ENCODE measurements around the gene SLC22A6. TPM values are rescaled to one million over a fixed set of nuclear protein-coding genes. Genes with fewer than 3 reads are reported as not detected.
"Not testable (repeated sequence)": the region's sequence is repeated elsewhere in the genome, so short reads cannot be mapped to it uniquely, and the experiment has no call there.

Gene SLC22A6
- polyA plus RNA-seq, 2 donors, result not detected

GRCh38 chr11:62945538-62945937, 39.2 kb downstream of the SLC22A6 start:
- not testable (repeated sequence) for H3K4me1 ChIP-seq (ENCODE audit: control insufficient read depth in 2 of 2, insufficient read depth in 2 of 2, low read length in 1 of 2); H3K27ac ChIP-seq (ENCODE audit: low read depth in 2 of 2, low read length in 1 of 2); H3K9me3 ChIP-seq (ENCODE audit: control insufficient read depth in 2 of 2, insufficient read depth in 1 of 2, low read depth in 1 of 2, low read length in 1 of 2); H3K27me3 ChIP-seq (ENCODE audit: control insufficient read depth in 1 of 2, insufficient read depth in 2 of 2, low read length in 2 of 2); H3K4me3 ChIP-seq (ENCODE audit: low read depth in 1 of 2, low read length in 2 of 2); H3K36me3 ChIP-seq (ENCODE audit: control insufficient read depth in 2 of 2, insufficient read depth in 2 of 2, low read length in 1 of 2)
- 93 to 96% methylated on average over 10 of the region's 10 CpGs for WGBS, 2 donors

GRCh38 chr11:62937528-62937927, 47.2 kb downstream of the SLC22A6 start:
- H3K4me1 ChIP-seq (ENCODE audit: control insufficient read depth in 2 of 2, insufficient read depth in 2 of 2, low read length in 1 of 2); H3K9me3 ChIP-seq (ENCODE audit: control insufficient read depth in 2 of 2, insufficient read depth in 1 of 2, low read depth in 1 of 2, low read length in 1 of 2); H3K27ac ChIP-seq (ENCODE audit: low read depth in 2 of 2, low read length in 1 of 2); H3K36me3 ChIP-seq (ENCODE audit: control insufficient read depth in 2 of 2, insufficient read depth in 2 of 2, low read length in 1 of 2); H3K27me3 ChIP-seq (ENCODE audit: control insufficient read depth in 1 of 2, insufficient read depth in 2 of 2, low read length in 2 of 2); H3K4me3 ChIP-seq (ENCODE audit: low read depth in 1 of 2, low read length in 2 of 2): not testable (repeated sequence)
- 83 to 87% methylated on average over 2 of the region's 2 CpGs for WGBS, 2 donors

GRCh38 chr11:62934496-62934785, 50.3 kb downstream of the SLC22A6 start:
- WGBS, 2 donors, result 18 to 31% methylated on average over 1 of the region's 1 CpG
- Histone ChIP-seq H3K27ac (ENCODE audit: low read depth in 2 of 2, low read length in 1 of 2) (no peak overlapping the region), H3K4me1 (ENCODE audit: control insufficient read depth in 2 of 2, insufficient read depth in 2 of 2, low read length in 1 of 2) (no peaks in the 10 kb centered on the region), H3K4me3 (ENCODE audit: low read depth in 1 of 2, low read length in 2 of 2) (no peak overlapping the region), H3K36me3 (ENCODE audit: control insufficient read depth in 2 of 2, insufficient read depth in 2 of 2, low read length in 1 of 2) (no peaks in the 10 kb centered on the region), H3K27me3 (ENCODE audit: control insufficient read depth in 1 of 2, insufficient read depth in 2 of 2, low read length in 2 of 2) (no peaks in the 10 kb centered on the region), H3K9me3 (ENCODE audit: control insufficient read depth in 2 of 2, insufficient read depth in 1 of 2, low read depth in 1 of 2, low read length in 1 of 2) (no peaks in the 10 kb centered on the region)

GRCh38 chr11:62933750-62934495, 50.8 kb downstream of the SLC22A6 start:
- no peaks in the 10 kb centered on the region for H3K4me1 ChIP-seq (ENCODE audit: control insufficient read depth in 2 of 2, insufficient read depth in 2 of 2, low read length in 1 of 2)
- H3K9me3 ChIP-seq (ENCODE audit: control insufficient read depth in 2 of 2, insufficient read depth in 1 of 2, low read depth in 1 of 2, low read length in 1 of 2), result no peaks in the 10 kb centered on the region
- no peak overlapping the region for H3K27ac ChIP-seq (ENCODE audit: low read depth in 2 of 2, low read length in 1 of 2)
- WGBS, 2 donors, result 89 to 90% methylated on average over 5 of the region's 5 CpGs
- no peak overlapping the region for H3K4me3 ChIP-seq (ENCODE audit: low read depth in 1 of 2, low read length in 2 of 2)
- no peaks in the 10 kb centered on the region for H3K27me3 ChIP-seq (ENCODE audit: control insufficient read depth in 1 of 2, insufficient read depth in 2 of 2, low read length in 2 of 2)
- no peaks in the 10 kb centered on the region for H3K36me3 ChIP-seq (ENCODE audit: control insufficient read depth in 2 of 2, insufficient read depth in 2 of 2, low read length in 1 of 2)

- no peaks in the 10 kb centered on the region for H3K4me1 ChIP-seq (ENCODE audit: control insufficient read depth in 2 of 2, insufficient read depth in 2 of 2, low read length in 1 of 2)
- H3K27ac ChIP-seq (ENCODE audit: low read depth in 2 of 2, low read length in 1 of 2), result no peak overlapping the region
- 80 to 81% methylated on average over 13 of the region's 13 CpGs for WGBS, 2 donors
- H3K4me3 ChIP-seq (ENCODE audit: low read depth in 1 of 2, low read length in 2 of 2), result no peak overlapping the region
- H3K36me3 ChIP-seq (ENCODE audit: control insufficient read depth in 2 of 2, insufficient read depth in 2 of 2, low read length in 1 of 2), result no peaks in the 10 kb centered on the region
- no peaks in the 10 kb centered on the region for H3K9me3 ChIP-seq (ENCODE audit: control insufficient read depth in 2 of 2, insufficient read depth in 1 of 2, low read depth in 1 of 2, low read length in 1 of 2)
- H3K27me3 ChIP-seq (ENCODE audit: control insufficient read depth in 1 of 2, insufficient read depth in 2 of 2, low read length in 2 of 2), result no peaks in the 10 kb centered on the region
These were observed 51.5 kb downstream of the SLC22A6 start for GRCh38 chr11:62933285-62933684.

GRCh38 chr11:62931499-62932278, 53.1 kb downstream of the SLC22A6 start:
- Histone ChIP-seq H3K4me1 (ENCODE audit: control insufficient read depth in 2 of 2, insufficient read depth in 2 of 2, low read length in 1 of 2) (no peaks in the 10 kb centered on the region), H3K27me3 (ENCODE audit: control insufficient read depth in 1 of 2, insufficient read depth in 2 of 2, low read length in 2 of 2) (peaks cover 4 to 6% of the 10 kb centered on the region in 2 donors), H3K9me3 (ENCODE audit: control insufficient read depth in 2 of 2, insufficient read depth in 1 of 2, low read depth in 1 of 2, low read length in 1 of 2) (peaks cover 0 to 3% of the 10 kb centered on the region in 2 donors), H3K36me3 (ENCODE audit: control insufficient read depth in 2 of 2, insufficient read depth in 2 of 2, low read length in 1 of 2) (no peaks in the 10 kb centered on the region), H3K27ac (ENCODE audit: low read depth in 2 of 2, low read length in 1 of 2) (no peak overlapping the region), H3K4me3 (ENCODE audit: low read depth in 1 of 2, low read length in 2 of 2) (no peak overlapping the region)
- 38 to 51% methylated on average over 8 of the region's 8 CpGs for WGBS, 2 donors

- no peak overlapping the region for H3K4me3 ChIP-seq (ENCODE audit: low read depth in 1 of 2, low read length in 2 of 2)
These were observed 54.1 kb downstream of the SLC22A6 start for GRCh38 chr11:62930666-62931065.

GRCh38 chr11:62930157-62930556, 54.6 kb downstream of the SLC22A6 start:
- no peaks in the 10 kb centered on the region for H3K4me1 ChIP-seq (ENCODE audit: control insufficient read depth in 2 of 2, insufficient read depth in 2 of 2, low read length in 1 of 2)
- peaks cover 4 to 19% of the 10 kb centered on the region in 2 donors for H3K27me3 ChIP-seq (ENCODE audit: control insufficient read depth in 1 of 2, insufficient read depth in 2 of 2, low read length in 2 of 2)
- WGBS, 2 donors, result 51 to 62% methylated on average over 4 of the region's 4 CpGs
- H3K36me3 ChIP-seq (ENCODE audit: control insufficient read depth in 2 of 2, insufficient read depth in 2 of 2, low read length in 1 of 2), result no peaks in the 10 kb centered on the region
- peaks cover 3% of the 10 kb centered on the region in 2 donors for H3K9me3 ChIP-seq (ENCODE audit: control insufficient read depth in 2 of 2, insufficient read depth in 1 of 2, low read depth in 1 of 2, low read length in 1 of 2)
- no peak overlapping the region for H3K4me3 ChIP-seq (ENCODE audit: low read depth in 1 of 2, low read length in 2 of 2)
- H3K27ac ChIP-seq (ENCODE audit: low read depth in 2 of 2, low read length in 1 of 2), result no peak overlapping the region

More at GRCh38 chr11:62930666-62931065, 54.1 kb downstream of the SLC22A6 start:
- WGBS, 2 donors, result 37 to 42% methylated on average over 1 of the region's 1 CpG
- Histone ChIP-seq H3K27ac (ENCODE audit: low read depth in 2 of 2, low read length in 1 of 2) (no peak overlapping the region), H3K9me3 (ENCODE audit: control insufficient read depth in 2 of 2, insufficient read depth in 1 of 2, low read depth in 1 of 2, low read length in 1 of 2) (peaks cover 3% of the 10 kb centered on the region in 2 donors), H3K27me3 (ENCODE audit: control insufficient read depth in 1 of 2, insufficient read depth in 2 of 2, low read length in 2 of 2) (peaks cover 4 to 16% of the 10 kb centered on the region in 2 donors), H3K4me1 (ENCODE audit: control insufficient read depth in 2 of 2, insufficient read depth in 2 of 2, low read length in 1 of 2) (no peaks in the 10 kb centered on the region), H3K36me3 (ENCODE audit: control insufficient read depth in 2 of 2, insufficient read depth in 2 of 2, low read length in 1 of 2) (no peaks in the 10 kb centered on the region)

- Histone ChIP-seq H3K4me1 (ENCODE audit: control insufficient read depth in 2 of 2, insufficient read depth in 2 of 2, low read length in 1 of 2) (peaks cover 6 to 8% of the 10 kb centered on the region in 2 donors), H3K9me3 (ENCODE audit: control insufficient read depth in 2 of 2, insufficient read depth in 1 of 2, low read depth in 1 of 2, low read length in 1 of 2) (peaks cover 3% of the 10 kb centered on the region in 2 donors), H3K27me3 (ENCODE audit: control insufficient read depth in 1 of 2, insufficient read depth in 2 of 2, low read length in 2 of 2) (peaks cover 4 to 29% of the 10 kb centered on the region in 2 donors), H3K27ac (ENCODE audit: low read depth in 2 of 2, low read length in 1 of 2) (no peak overlapping the region), H3K36me3 (ENCODE audit: control insufficient read depth in 2 of 2, insufficient read depth in 2 of 2, low read length in 1 of 2) (no peaks in the 10 kb centered on the region), H3K4me3 (ENCODE audit: low read depth in 1 of 2, low read length in 2 of 2) (no peak overlapping the region)
- 40 to 45% methylated on average over 13 of the region's 13 CpGs for WGBS, 2 donors
These were observed 56.8 kb downstream of the SLC22A6 start for GRCh38 chr11:62928011-62928410.
